Occipital lobe (tissue), 2 donors: ENCODE data around the gene CAMK1G. TPM values are rescaled to one million over a fixed set of nuclear protein-coding genes. Genes with fewer than 3 reads are reported as not detected.

ENCODE experiments used
- DNase-seq: peaks from one replicate; lab custom pipeline; 2025; lab: John Stamatoyannopoulos, UW
- total RNA-seq: library from RNA; depleted of rRNA; stranded (reverse); fragments of >200 nt; gene quantifications from one replicate; pipeline ENCODE4 v1.2.3, GENCODE V29; 2014

The CAMK1G gene
- total RNA-seq, 1 donor from 2014 or later = 7.3 TPM

DNA sequence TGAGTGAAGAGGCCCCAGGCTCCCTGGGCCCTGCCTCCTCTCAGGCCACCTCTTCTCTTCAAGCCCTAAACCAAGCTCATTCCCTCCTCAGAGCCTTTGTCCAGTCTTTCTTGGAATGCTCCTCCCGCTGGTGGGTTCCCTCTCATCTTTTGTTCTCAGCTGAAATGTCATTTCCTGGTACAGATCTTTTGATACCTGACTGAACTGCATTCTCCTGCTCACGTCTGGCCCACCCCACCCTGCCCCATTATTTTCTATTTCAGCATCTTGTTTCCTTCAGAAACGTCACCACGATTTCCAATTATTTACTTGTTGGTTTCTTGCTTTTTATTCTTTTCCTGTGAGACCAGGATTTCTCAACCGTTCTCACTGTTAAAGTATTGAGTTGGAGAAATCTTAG is 52.3 kb downstream of the CAMK1G start:
- no peak for DNase-seq

DNA sequence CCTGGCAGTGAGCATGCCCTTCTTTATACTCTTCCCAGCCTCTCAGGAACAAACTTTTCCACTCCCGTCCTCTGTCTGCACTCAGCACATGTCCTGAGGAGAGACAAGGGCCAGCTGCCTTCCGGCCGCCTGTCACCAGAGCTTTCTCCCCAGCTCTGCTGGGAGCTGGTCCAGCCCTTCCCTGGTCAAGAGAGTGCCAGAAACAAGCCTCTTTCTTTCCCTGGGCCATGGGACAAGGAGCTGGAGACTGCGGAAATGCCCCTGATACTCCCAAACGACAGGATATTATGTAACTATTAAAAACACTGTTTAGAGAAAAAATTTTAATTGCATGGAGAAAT is 58.3 kb downstream of the CAMK1G start:
- peak; percentile 44 for DNase-seq

DNA sequence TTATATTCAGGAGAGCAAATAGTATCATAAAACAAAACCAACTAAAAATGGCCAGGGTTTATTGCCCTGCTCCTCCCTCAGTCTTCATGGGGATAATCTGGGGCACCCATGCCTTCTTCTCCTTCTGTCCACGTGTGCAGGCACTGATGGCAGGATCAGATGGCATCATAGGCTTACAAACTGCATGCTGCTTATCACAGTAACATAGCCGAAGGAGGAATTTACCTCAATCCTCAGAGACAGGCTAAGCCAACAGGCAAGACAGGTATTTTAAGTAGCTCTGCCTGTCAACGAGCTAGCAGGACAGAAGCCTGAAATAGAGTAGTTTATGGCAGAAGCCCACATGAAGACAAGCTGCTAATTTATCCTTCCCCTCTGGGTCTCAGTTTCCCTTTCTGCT is 59.3 kb downstream of the CAMK1G start:
- DNase-seq = no peak

DNA sequence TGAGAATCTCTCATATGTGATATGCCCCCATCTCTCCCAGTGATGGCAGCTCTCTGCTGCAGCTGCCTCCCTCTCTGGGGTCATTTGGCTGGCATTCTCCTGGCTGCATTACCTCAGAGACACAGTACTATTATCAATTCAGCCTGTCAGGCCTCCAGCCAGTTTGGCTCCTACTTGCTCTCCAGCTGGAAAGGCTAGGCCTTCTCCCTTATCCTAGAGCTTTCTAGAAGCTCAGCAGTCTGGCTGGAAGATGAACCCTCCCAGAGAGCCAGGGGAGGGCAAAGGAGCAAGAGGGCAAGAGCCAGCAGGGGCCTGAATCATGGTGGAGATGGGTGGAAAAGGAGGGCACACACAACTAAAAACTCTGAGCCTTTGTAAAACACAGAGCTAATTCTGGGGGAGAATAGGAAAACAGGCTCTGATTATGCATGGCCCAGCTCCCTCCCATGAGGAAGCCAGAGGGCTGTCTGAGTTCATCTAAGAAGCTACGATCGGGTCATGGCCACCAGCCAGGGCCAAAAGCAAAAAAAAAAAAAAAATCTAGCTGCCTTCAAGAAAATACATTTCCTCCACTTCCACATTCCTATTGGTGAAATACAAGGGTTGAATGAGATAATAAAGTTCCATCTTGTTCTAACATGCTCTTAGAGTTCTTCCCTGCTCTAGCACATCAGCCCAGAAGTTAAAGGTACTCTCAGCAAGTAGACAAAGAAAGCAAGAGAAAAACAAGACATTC is 59.9 kb downstream of the CAMK1G start:
- peak; percentile 31 for DNase-seq

DNA sequence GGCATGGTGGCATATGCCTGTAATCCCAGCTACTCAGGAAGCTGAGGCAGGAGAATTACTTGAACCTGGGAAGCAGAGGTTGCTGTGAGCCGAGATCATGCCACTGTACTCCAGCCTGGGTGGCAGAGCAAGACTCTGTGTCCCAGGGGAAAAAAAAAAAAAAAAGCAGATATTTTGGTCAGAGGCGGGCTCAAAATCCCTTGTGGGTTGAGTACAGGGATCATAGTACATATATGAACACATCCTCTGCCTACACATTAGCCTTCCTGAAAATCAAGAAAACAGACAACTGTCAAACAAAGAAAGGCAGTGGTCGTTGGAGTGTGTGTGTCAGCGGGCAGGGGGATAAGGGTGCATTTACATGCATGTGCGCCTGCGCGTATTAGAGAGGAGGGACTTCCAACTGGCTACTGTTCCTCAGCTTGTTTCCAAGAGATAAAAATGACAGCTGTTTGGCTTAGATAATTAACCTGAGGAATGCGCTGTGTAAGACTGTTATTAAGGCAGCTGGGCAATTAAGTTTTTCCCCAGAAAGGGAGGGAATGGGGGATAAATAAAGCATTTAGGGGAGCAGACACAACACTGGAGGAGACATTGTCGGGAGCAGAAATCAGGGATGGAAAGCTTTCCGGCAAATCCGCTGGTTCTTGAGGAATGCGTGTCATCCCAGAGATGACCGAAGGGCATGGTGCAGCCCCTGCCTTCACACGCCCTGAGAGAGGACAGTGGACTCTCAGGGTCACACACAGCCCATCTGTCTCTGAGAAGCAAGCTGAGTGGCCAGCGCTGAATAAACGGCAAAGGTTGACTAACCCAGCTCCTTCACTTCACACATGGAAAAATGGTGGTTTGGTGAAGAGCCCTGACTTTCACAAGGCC is 62.3 kb downstream of the CAMK1G start:
- no peak for DNase-seq

DNA sequence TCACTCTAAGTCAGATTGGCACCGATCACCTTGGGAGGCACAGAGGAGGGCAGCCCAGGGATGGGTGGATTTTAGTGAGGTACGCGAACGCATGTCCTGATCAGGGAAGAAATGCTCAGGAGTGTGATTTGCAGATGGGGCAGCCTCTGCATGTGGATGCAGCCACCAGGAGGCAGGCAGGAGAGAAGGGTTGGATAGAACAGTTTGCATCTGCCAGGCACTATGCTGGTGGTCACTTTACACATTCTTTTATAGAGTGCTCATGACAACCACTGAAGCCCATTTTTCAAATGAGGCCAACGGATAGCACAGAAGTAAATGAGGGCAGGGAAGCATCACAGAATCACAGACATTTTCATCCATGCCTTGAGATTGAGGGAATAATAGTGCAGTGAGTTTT is 63.0 kb downstream of the CAMK1G start:
- no peak for DNase-seq

DNA sequence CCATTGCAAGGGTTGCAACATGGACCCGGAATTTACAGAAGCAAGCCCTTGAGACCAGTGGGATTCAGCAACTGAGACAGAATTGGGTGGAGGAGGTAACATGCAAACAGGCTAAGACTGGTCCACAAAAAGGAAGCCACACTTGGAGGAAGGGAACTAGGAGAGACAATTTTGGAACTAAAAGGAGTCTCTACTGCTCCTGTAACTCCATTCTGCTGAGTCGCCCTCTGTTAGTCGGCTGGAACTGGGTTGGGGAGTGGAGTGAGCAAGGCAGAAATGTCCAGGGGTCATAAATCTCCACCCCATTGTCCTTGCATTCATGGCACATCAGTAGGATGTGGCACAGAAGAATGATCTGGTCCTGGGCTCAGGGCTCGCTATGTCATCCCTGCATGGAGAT is 63.6 kb downstream of the CAMK1G start:
- no peak for DNase-seq

DNA sequence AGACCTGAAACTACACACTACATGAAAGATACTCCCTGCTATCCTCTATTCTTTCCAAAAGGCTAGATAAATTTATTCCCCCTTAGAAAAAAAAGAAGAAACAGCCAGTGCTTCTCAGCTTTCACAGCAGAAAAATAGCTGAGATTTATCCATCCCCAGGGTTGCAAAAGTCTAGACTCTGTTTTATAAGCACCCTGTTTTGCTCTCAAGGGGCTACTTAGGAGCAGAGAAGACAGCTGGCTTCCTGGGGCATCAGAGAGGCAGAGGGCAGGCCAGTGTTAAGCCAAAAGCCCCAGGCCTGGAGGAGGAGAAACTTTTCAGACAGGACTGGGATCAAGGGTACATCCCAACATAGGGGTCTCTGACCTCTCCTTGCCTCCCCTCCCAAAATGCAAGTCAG is 64.8 kb downstream of the CAMK1G start:
- DNase-seq = no peak

DNA sequence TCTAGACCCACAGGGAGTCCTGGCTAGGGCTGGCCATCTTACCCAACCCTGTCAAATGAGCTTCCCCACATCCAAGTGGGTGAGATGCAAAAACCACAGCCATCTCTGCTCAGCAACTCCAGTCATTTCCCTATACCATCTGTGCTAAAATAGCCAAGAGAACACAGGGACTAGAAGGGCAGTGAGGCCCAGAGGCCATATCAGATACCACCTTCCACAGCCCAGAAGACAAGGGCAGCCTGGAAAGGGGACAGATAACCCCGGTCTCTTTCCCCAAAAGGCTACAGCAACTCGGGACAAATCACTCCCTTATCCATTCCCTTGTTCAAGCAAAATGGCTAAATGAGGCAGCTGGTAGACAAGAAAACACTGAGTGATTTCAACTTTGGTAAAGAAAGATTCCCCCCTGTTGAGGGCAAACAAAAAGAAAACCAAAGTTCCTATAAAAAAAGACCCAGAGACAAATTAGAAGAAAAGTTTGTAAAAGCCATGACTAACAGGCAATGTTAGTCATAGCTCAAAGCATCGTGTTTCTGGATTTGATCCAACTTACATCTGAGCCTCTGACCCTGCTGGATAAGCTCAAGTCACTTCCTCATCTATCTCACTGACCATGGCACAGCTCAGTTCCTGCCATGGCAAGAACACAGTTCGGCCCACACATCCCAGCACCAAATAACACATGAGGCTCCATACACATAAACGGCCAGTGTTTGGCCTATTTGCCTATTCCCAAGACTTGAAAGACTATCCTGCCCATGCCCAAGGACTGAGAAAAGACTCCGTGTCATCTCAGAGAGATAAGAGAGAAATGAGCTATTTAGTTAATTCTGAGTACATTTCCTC is 65.6 kb downstream of the CAMK1G start:
- DNase-seq = no peak

DNA sequence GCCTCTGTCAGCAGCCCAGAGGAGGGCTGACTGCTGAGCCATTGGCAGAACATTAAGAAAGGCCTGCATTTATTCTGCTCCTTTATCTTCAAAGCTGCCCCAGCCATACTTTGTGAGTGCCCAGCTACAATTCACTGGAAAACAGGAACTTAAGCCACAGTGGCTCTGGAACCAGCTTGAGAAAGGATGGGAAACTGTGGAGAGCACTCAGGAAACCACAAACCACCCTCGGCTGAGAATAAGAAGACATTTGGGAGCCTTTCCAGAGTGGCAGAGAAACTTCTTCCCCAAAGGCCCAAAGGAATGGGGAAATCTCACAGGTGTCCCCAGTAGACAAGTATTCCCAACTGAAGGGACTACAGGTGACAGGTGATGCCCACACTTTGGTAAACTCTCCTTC is 66.9 kb downstream of the CAMK1G start:
- DNase-seq = no peak

DNA sequence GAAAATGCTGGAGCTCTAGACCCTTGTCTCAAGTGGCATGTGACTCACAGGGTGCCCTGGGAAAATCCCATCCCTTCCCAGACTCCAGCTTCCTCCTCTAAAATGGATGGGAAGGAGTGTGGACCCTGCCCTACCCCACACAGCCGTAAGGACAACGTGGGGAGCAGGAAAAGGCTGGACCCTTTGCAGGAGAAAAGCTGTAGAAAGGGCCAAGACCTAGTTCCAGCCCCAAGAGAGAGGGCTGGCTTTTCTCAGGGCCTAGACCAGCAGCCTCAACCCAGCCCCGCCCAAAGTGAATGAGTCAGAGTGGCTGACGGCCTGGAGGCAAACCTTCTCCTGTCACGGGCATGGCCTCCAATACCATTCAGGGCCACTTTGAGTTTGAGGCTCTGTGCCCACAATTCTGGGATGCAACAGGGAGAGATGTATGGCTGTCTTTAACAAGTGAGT is 67.6 kb downstream of the CAMK1G start:
- no peak for DNase-seq

DNA sequence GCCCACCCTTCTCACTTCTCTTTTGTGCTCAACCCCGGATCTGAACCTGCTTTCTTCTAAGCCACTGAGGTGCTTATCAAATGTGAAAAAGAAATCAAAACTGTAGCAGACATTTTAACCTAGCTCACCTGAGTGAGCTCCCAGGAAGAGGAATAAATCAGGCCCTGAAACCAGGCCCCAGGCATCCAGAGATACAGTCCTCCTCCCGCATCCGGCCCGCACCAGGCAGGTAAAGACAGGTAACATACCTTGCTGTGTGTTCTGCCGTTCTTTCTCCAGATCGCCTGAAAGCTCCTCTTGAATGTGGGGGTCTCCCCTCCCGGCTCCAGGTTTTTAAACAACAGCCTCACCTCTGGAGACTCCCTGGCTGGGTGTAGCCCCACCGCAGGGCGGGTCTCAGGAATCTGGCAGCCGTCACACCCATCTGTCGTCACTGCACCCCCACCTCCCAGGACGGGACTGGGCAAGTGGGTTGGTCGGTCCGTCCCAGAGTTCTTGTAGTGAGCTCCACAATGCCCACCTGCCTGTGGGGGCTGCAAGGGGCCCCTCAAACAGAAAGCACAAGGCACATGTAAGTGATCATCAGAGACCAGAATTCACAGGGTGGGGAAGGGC is 68.7 kb downstream of the CAMK1G start, which contains the start of gene LAMB3:
Gene LAMB3, minus strand, starts transcription at position 305 of the 615 bp plus-strand sequence. CDS start 1,481 bp downstream, outside the sequence.
- DNase-seq = no peak

DNA sequence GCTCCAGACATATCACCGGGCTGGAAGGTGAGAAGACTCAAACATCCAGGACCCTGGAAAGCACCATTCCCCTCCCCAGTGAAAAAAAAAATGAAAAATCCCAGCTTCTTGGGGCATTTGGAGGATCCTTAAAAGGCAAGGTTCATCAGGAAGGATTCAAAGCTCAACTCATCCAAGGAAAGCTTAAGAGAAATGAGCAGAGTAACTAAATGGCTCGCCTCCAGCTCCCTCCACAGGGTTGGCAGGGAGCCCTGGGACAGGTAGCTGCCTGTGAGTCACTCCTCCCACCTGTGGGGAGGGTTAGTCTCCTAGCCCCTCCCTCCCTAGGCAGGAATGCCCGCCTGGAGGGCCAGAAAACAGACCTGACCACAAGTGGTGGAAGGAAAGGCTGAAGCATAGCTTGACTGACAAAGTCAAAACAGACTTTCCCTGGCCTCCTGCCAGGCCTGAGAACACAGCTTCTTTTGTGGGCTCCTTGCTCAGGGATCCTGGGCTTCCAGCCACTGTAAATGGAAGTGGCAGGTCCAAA is 69.4 kb downstream of the CAMK1G start:
- peak; percentile 66 for DNase-seq

DNA sequence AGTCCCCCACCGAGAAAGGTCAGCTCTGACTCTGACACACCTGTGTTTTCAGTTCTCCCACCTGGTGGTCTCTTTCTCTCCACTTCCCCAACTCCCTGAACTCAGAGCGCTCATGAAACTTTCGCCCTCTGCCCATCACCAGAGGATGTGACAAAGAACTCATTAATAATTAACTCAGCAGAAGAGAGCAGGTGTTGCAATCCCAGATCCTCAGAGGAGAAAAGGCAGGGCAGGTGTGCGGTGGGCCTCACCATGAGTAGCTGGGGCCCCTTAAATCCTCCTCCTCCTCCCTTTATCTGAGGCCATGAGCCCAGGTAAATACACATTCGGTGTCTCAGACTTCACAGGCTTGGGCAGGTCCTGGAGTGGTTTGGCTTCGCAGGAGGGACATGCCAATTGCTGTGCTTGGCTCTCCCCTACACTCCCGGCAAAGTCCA is 70.4 kb downstream of the CAMK1G start:
- no peak for DNase-seq

DNA sequence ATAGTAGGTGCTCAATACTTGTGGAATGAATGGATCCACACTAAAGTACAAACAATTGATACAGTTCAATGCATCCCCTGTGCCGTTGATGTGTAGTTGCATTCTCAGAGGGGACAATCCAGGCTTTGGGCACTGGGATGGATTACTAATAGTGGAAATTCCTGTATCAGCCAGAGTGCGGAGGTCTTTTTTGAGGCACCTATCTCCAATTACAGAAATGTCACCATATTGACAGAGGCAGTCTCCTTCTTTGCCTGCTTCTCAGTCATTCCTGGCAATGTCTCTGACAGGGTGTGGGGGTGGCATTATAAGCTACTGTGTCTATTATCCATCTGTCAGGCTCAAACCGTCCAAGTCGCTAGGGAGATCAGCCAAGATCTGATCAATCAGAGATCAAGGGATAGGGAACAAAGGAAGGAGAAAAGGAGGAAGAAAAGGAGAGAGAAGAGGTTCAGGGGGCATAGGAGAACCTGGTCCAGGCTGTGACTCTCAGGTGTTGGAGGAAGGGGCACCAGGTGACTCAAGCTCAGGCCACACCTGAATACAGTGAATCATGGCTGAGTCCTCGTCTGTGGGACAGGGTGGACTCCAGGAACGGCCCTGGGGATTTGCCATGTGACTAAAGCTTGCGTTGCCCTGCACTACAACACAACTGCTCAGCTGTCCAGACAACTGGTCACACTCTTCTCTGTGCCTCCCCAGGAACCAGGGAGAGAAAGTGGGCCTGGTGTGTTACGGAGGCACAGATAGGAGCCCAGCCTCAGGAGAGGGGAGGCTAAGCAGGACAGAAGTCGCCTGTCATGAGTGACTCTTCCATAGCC is 72.1 kb downstream of the CAMK1G start:
- no peak for DNase-seq

DNA sequence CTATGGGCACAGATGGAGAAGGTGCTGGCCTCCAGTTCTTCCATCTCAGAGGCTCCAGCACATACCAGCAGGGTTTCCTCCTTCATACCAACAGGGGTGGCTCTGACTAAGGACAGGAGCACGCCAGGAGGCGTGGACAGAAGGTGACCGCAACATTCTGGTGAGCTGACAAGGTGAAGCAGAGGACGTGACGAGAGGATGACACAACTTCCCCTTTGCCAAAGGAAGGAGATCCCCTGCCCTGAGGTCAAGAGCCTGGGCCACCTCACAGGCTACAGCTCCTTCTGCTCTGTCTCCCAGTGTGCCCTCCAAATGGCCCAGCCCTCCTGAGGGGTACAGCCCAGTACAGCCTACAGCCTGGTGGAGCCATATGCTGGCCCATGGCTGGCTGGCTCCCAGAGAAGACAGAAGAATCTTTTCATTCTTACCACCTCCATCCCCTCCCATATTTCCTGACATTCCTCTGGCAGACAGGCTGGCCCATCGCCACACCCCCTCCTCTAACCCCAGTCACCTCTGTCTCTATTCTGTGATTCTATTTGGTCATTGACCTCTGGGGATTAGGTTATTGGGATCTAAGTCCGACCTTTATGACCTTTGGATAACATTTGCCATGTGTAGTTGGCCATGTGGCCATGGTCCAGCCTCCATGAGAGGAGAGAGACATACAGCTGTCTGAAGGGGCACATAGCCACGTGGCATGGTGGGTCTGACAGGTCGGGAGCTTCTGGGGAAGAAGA is 73.8 kb downstream of the CAMK1G start:
- DNase-seq = no peak

DNA sequence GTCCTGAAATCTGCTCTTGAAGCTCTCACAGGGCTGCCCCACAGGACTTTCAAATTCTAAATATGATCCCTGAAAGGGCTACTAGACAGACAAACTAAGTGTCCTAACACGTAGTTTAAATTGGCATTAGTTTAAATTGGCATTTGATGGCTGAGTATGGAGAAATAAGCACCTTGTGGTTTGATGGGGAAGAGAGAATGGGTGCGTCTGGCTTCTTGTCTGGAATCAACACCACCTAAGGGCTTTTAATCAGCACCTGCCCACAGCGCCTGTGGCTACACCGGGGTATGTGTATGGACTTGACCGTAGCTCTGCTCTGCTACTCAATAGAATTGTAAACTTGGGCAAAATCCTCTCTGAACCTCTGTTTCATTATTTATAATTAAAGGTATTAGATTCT is 74.4 kb downstream of the CAMK1G start:
- DNase-seq = no peak

DNA sequence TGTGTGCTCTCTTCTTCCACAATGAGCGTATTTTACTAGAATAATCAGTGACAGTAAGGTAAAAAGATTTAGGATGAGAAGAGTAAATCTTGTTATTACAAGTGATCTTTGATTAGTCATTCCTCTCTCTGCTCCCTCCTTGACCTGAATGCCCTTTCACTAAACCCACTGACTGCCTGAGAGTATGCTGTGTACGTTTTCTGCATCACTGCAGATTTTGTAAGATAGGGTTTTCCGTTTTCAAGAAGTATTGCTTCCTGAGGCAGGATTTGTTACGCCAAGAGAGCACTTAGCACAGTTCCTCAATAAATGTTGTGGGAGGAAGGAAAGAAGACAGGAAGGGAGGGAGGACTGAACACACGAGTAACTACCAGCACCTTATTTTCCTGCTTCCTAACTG is 76.4 kb downstream of the CAMK1G start:
- DNase-seq = no peak

DNA sequence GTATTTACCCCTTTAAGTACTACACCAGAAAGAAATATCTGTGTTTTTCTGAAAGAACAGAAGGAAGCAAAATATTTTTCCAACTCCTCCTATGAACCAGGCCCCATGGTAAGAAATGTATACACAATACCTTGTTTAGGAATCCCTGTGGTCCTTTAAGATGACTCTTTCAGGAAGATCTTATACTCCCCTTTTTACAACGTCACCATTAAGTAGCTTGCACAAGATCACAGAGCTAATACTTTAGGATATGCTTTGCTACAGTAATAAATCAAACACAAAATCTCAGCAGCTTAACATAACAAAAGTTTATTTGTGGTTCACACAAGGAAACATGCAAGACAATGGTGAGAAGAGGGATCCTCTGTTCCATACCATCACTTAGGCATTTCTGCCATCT is 77.6 kb downstream of the CAMK1G start:
- no peak for DNase-seq
